NCI-H128 (cell line): ENCODE data around the gene SAMD13.

ENCODE experiments used
- DNase-seq: peaks from one replicate; lab custom pipeline; 2025; ENCODE audit not compliant: unreplicated experiment; lab: John Stamatoyannopoulos, UW

The SAMD13 gene

GRCh38 chr1:84339503-84339902 lies 38.0 kb downstream of the SAMD13 start:
- no peak for DNase-seq

DNA sequence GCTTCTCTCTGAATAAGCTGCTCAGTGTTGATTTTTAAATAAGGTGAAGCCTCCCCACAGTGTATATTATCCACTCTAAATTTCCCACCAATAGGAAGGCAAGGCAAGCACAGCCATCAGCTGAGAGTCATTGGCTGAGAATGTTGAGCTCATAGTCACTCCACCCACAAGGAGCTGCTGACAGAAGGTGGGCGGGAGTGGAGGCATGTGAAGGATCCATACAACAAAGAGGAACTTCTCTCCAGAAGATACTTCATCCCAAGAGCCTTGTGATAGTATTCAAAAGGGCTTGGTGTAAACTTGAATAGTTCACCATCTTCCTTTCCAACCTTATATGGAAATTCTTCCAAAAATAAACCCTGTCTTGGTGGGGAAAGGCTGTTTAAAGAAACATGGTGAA lies 42.8 kb downstream of the SAMD13 start:
- no peak for DNase-seq

DNA sequence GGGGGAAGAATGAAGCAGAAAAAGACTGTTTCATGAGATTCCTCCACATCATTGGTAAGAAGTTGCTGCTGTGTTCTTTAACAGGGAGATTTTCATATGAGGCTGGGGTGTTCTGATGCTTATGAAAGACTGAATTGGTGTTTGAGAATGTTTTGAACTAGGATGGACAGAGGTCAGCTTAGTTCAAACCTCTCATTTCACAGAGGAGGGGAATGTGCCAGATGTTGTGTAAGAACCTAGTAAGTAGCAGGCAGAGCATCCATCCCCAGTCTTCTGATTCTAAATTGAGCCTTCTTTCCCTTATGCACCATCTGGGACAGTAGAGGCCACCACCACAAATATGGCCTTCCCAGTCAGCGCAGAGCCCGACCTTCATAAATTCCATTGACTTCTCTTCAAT lies 43.7 kb downstream of the SAMD13 start:
- DNase-seq: no peak

GRCh38 chr1:84347271-84347931 lies 45.9 kb downstream of the SAMD13 start:
- no peak for DNase-seq

DNA sequence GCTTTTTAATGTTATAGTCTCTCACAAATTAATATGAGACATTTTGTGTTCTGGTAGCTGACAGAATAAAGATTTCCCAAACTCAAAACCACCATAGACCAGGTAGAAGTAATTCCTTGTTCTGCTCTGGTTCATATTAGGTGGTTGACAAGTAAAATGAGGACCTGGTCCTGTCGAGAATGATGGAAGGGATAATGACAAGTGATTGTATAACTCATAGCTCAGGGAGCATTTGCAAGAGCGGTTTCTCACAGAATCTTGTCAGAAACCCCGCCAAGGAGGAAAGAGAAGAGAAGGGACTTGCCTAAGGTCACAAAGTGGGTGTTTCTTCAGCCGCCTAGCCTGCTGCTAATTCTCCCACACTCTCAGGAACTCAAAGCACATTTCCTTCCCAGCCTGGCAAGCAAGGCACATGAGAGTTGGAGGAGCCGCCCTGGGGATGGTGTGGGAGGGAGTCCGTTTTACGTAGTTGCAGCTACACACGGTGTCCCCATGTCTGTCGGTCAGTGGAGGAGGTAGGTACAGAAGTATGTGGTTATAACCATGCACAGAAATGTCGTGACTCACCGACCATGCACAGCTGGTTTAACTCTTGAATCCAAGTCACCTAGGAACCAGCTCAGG lies 46.5 kb downstream of the SAMD13 start:
- DNase-seq: no peak

- DNase-seq: no peak
These were observed 47.3 kb downstream of the SAMD13 start for GRCh38 chr1:84348759-84349158.

DNA sequence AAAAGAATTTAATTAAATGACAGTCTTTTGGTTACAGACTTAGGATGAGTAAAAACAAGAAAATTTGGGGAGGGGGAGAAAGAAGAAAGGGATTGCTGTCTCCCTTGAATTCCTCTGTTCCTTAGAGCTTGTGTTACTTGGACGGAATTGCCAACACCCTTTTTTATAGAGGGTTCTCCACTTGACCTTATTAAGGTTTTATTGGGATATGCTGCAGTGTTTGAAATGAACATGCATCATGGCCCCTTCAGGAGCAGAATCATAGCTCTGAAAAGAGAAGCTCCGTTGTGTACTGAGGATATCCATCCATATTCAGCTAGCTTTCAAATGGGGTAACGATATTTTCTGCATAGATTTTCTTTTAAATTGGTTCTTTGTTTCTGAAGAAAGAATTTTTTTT lies 48.6 kb downstream of the SAMD13 start:
- DNase-seq: no peak

DNA sequence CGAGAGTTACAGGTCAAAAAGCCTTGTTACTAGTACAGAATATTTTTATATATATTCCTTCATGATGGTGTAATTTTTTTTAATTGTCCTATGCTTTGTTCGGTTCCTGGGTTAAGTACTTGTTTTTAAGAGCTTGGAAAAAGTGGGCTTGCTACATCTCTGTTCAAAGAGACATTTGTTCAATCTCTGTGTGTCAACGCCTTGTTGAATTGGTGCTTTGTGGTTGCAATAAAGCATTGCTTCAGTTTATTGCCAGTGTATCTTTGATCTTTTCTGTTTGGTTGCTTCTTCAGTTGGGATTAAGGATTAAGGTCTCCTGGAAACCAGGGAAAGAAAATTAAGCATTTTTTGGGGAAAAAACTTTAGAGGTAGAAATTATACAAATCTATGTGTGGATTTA lies 49.0 kb downstream of the SAMD13 start:
- no peak for DNase-seq

DNA sequence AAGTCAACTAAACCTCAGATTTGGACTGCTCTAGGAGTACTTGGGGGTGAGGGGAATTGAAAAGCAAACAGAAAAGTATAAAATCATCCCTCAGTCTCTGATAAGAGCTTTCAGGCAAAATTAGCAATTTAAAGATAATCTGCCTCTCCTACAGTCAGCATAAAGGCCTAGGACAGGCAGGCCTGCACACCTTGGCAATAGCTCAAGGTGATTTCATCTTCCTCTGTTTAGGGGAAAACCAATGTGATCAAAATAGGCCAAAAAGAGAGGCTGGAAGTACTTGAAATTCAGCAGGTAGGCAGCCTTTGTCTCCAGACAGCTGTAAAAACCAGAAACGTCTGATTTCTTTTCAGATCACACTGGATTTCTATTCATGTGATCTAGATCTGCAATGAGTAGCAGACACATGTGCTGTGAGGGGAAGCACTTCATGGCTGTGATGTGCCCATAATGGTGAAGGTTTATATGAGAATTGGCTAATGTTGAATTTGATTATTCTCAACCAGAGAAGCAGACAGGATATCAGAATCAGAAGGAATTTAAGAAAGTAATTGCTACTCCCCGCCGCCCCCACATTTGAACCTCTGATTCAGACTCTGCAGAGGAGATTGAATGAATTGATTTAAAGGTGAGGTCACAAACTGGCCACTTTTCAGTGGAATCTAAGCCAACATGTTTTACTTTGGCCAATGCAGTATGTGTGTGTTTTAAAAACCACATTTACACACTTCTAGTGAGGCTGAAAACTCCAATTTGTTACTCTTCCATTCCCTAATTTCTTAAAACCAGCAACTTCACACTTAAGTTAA lies 51.0 kb downstream of the SAMD13 start:
- DNase-seq: no peak

- DNase-seq: no peak
These were observed 52.2 kb downstream of the SAMD13 start for GRCh38 chr1:84353695-84354094.

DNA sequence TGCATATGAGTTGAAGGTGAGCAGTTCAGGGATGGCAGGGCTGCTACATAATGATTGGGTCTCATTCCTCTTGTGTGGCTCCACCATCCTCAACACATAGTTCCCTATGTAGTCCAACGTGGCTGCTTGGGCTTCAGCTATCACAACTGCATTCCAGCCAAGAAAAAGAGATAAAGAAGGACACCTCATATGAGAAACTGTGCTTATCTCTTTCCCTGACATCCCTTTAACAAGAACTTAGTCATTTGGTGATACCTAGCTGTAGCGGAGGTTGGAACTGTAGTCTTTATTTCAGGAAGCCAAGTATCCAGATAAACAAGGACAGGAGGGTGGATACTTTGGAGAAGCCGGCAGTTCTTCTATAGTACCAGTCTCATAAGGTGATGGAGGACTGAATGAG lies 54.0 kb downstream of the SAMD13 start:
- DNase-seq: no peak

DNA sequence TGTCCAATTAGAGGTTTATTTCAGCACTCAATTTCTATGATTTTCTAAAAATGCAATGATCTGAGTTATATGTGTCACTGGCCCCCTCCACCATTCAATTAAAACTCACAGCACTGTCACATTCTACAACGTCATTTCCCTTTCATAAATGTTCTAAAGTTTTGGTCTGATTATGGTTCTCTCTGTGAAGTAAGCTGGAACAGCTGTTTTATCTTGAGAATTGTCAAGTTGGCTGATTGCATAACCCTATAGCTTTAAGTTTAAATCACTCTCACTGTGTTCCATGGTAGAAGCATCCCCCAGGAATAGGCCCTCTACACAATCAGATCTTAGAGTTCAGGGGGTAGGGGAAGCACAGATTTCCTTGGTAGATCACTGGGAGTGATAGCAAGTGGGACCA lies 55.4 kb downstream of the SAMD13 start:
- no peak for DNase-seq

- DNase-seq: no peak
These were observed 57.2 kb downstream of the SAMD13 start for GRCh38 chr1:84358695-84359094.

DNA sequence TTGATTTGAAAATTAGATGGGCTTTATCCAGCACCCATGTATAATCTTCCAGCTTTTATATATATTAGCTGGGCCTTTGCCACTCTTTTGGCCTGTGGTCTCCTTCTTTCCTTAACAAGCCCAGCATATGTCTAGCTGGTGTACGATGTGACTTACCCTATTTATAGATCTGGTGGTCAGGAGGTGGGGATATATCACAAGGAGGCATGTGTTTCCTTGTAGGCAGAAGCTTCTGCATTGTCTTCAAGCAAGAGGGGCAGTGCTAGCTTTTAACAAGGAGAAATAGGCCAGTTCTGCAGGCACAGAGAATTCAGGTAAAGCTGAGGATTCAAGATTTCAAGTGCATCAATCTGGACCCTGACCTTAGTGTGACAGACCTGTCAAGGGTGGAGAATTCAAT lies 58.8 kb downstream of the SAMD13 start:
- DNase-seq: no peak

- no peak for DNase-seq
These were observed 60.3 kb downstream of the SAMD13 start for GRCh38 chr1:84361796-84362195.

DNA sequence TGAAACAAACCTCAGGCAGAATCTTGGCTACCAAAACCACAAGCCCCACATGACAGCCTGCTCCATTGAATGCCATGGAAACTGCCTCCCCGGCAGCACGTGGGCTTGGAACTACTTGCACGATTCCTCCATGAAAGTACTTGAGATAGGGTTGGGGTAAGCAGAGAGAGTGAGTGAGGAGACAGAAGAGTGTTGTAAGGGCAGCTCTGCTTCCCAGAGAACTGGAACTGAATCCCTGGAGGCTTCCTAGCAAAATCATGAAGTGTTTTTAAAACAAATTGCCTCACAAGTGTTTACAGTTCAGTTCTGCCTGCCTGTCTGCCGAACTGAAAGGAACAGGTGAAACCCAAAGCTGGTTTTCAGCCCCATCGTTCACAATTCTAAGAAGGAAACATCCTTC lies 61.5 kb downstream of the SAMD13 start:
- peak; percentile 68 for DNase-seq

DNA sequence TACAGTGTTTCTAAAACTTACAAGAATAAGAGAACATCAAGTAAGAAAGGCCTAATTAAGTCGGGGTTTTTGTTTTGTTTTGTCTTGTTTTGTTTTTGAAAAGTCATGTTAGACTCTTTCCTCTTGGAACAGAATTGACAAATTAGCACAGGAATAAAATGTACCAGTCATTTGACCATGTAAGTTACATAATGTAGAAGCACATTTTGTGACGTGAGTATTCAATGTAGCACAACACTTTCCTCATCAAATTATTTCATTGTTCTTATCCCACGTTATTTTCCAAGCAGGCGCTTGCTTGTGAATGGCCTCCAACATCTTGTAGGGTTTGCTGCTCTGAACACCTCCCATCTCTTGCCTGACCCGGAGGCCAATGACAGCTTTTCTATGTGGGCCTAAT lies 62.1 kb downstream of the SAMD13 start:
- no peak for DNase-seq

GRCh38 chr1:84365225-84366221 lies 64.0 kb downstream of the SAMD13 start:
- DNase-seq: no peak

DNA sequence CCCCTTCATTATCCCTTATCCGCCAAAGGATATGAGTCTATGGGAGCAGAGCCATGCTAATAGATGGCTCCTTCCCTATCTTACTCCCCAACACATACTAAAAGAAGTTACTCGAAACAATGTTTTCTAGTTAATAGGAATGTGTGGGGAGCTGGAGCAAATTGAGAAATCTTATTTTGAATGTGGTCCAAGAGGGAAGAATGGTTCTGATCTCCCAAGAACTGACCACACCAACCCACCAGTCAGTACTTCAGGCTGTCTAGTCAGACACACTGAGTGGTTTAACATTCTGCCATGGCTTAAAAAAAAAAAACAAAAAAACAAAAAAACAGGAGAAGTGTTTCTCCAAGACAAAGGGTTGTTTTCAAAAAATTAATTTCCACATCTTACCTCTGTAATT lies 65.3 kb downstream of the SAMD13 start:
- DNase-seq: no peak

DNA sequence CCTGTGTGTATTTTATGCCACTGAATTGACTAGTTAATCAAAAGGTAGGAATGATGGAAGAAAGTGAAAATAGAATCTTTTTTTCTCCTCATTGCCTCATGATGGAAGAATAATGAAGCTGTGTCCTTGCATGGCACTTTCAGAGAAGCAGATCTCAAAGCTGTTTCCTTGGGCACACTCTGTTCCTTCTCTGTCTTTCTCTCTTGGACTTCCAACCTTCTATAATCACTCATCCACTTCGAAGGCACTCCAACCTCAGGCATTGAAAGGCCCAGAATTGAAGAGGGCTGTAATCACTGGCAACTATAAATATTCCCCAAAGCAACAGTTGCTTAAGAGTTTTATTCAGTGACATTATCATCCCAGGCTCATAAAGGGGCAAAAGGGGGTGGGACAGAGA lies 65.7 kb downstream of the SAMD13 start:
- no peak for DNase-seq

GRCh38 chr1:84368441-84368840 lies 66.9 kb downstream of the SAMD13 start:
- DNase-seq: no peak
